Kidney (tissue), 14 donors: Measurements from ENCODE around the gene SPRED3. TPM values are rescaled to one million over a fixed set of nuclear protein-coding genes. Genes with fewer than 3 reads are reported as not detected.
A peak's percentile ranks its signal among the peaks of the same experiment; 100 is the strongest.

Experiments
- DNase-seq, 5 donors: peaks; one replicate each; pipeline ENCODE4 v3.0.0-alpha.2; 2013 to 2020
- FAIRE-seq: peaks from 2 replicates; lab custom pipeline; 2012; peaks lifted over from hg19 to GRCh38; lab: Jason Lieb, UNC
- H3K27ac ChIP-seq, 2 donors: one replicate each; pipeline ENCODE4 v1.7.0; 2013; ENCODE audit warnings: low read depth in 2 of 2, low read length in 2 of 2, inconsistent platforms in 1 of 2
- H3K27me3 ChIP-seq: one replicate; pipeline ENCODE4 v1.7.1; 2013; ENCODE audit warnings: low read length, inconsistent platforms; ENCODE audit not compliant: control insufficient read depth, insufficient read depth
- H3K36me3 ChIP-seq, 3 donors: one replicate each; pipeline versions ENCODE4 v1.7.0 to v1.7.1; 2013; ENCODE audit warnings: low read length in 3 of 3, control low read depth in 1 of 3, inconsistent platforms in 1 of 3; ENCODE audit not compliant: insufficient read depth in 3 of 3, control insufficient read depth in 2 of 3
- H3K4me1 ChIP-seq, 3 donors: one replicate each; pipeline versions ENCODE4 v1.7.0 to v1.7.1; 2013; ENCODE audit warnings: low read length in 3 of 3, inconsistent platforms in 1 of 3, low read depth in 1 of 3; ENCODE audit not compliant: control insufficient read depth in 2 of 3, insufficient read depth in 2 of 3
- H3K4me3 ChIP-seq, 3 donors: one replicate each; pipeline versions ENCODE4 v1.7.0 to v1.8.1; 2013; ENCODE audit warnings: low read length in 3 of 3, control low read depth in 1 of 3, inconsistent platforms in 1 of 3
- H3K9ac ChIP-seq, 3 donors: one replicate each; pipeline versions ENCODE4 v1.7.0 to v1.7.1; 2013; ENCODE audit warnings: low read length in 3 of 3, control low read depth in 1 of 3, inconsistent platforms in 1 of 3
- H3K9me3 ChIP-seq, 3 donors: one replicate each; pipeline versions ENCODE4 v1.7.0 to v1.7.1; 2013; ENCODE audit warnings: low read length in 3 of 3, control low read depth in 1 of 3, inconsistent platforms in 1 of 3; ENCODE audit not compliant: control insufficient read depth in 2 of 3, insufficient read depth in 1 of 3
- CTCF ChIP-seq: IDR thresholded peaks from 3 replicates; pipeline ENCODE4 v1.5.1; 2012; ENCODE audit warnings: mild to moderate bottlenecking, moderate library complexity, borderline replicate concordance; ENCODE audit not compliant: insufficient read depth; ENCODE audit errors: extremely low read depth
- intact Hi-C: fragments of 100-400 bp; cut with DNase I; formaldehyde crosslinking; loops from one replicate; pipeline ENCODE4 v1.11.1; 2022
- polyA plus RNA-seq: library from polyadenylated mRNA; stranded (reverse); fragments of 350-450 nt; fragmentation: Illumina TruSeq; extraction: RNeasy Lipid Tissue Mini Kit (QIAGEN cat#74804); gene quantifications from one replicate; pipeline ENCODE4 v1.2.3, GENCODE V29; 2014; ENCODE audit warnings: low read depth, low replicate concordance; ENCODE audit not compliant: insufficient read depth
- total RNA-seq: library from RNA; stranded (reverse); fragmentation: NEBNext Ultra II Directional; extraction: Animal tissue kit (Norgen Biotek cat#: 25700); gene quantifications from one replicate; pipeline ENCODE4 v1.2.1, GENCODE V29; 2021
- donor health status: control.
- donor health status: control.
- donor health status: control.
- donor health status: control.
- donor health status: control.
- donor health status: DM: yes; HTN: yes; CAD: no.
- donor health status: Normal renal cell carcinoma (clear cell type).

Gene SPRED3
- total and polyA plus RNA-seq, 2 donors from 2014 or later, result 0.17 to 8.7 TPM

DNA sequence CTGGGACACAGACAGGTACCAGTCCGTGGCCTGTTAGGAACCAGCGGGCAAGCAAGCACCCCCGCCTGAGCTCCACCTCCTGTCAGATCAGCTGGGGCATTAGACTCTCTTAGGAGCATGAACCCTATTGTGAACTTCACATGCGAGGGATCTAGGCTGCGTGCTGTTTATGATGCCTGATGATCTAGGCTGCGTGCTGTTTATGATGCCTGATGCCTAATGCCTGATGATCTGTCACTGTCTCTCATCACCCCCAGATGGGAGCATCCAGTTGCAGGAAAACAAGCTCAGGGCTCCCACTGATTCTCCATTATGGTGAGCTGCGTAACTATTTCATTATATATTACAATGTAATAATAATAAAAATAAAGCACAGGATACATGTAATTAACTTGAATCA, 33.9 kb downstream of the SPRED3 start:
- H3K27me3 ChIP-seq, result no peaks in the 10 kb centered on the region
- no peak overlapping the region for H3K27ac ChIP-seq
- FAIRE-seq, result no peak
- peaks cover 0 to 5% (median 0%) of the 10 kb centered on the region in 3 donors for H3K4me1 ChIP-seq
- no peak for TF ChIP-seq CTCF
- no peak overlapping the region for H3K4me3 ChIP-seq
- no peaks in the 10 kb centered on the region for H3K9me3 ChIP-seq
- DNase-seq, result no peak
- intact Hi-C loops, result no loop called here
- H3K36me3 ChIP-seq, result no peaks in the 10 kb centered on the region
- H3K9ac ChIP-seq, result no peak overlapping the region

- FAIRE-seq (no peak), DNase-seq (no peak)
- Histone ChIP-seq H3K27me3 (no peaks in the 10 kb centered on the region), H3K4me1 (no peaks in the 10 kb centered on the region), H3K4me3 (no peak overlapping the region), H3K27ac (no peak overlapping the region), H3K36me3 (no peaks in the 10 kb centered on the region), H3K9me3 (no peaks in the 10 kb centered on the region), H3K9ac (no peak overlapping the region)
- intact Hi-C loops, result no loop called here
- TF ChIP-seq CTCF, result no peak
Measured at GRCh38 chr19:38424272-38424671, 35.8 kb downstream of the SPRED3 start.

DNA sequence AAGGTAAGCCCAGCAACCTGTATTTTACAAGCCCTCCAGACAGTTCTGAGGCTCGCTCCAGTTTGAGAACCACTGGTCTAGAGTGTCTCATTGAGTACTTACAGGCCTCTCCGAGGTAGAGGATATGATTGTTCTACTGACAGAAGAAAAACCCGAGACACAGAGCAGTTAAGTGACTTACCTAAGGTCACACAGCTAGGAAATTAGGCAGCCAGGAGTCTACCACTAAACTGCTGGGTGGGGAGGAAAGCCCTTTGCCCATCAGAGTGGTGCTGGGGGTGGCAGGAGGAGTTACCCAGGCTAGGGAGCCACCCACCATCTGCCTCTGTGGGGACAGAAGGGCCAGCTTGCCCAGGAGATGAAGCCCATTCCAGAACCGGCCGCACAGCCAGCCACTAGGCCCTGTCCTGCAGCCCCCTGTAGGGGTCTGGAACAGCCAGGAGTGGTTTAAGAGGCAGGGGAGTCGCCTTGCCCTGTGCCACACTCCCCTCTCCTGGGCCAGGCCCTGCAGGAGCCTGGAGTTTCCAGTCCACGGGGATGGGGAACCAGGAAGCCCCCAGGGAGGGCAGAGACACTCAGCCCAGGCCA, 36.8 kb downstream of the SPRED3 start:
- no peak overlapping the region for H3K27ac ChIP-seq
- no peak overlapping the region for H3K9ac ChIP-seq
- no peaks in the 10 kb centered on the region for H3K4me1 ChIP-seq
- no peaks in the 10 kb centered on the region for H3K36me3 ChIP-seq
- intact Hi-C loops, result no loop called here
- DNase-seq, result peak in 1 of 5 donors; percentile 65
- H3K4me3 ChIP-seq, result no peak overlapping the region
- no peak for FAIRE-seq
- no peak for TF ChIP-seq CTCF
- no peaks in the 10 kb centered on the region for H3K9me3 ChIP-seq
- no peaks in the 10 kb centered on the region for H3K27me3 ChIP-seq
